ENCODE results near the gene MPST. TPM values are rescaled to one million over a fixed set of nuclear protein-coding genes. Genes with fewer than 3 reads are reported as not detected.
"Not testable (repeated sequence)": the region's sequence is repeated elsewhere in the genome, so short reads cannot be mapped to it uniquely, and the experiment has no call there.

MPST gene
- total and polyA plus RNA-seq, 8 donors = 41.4 to 63.1 (median 55.6) TPM

DNA sequence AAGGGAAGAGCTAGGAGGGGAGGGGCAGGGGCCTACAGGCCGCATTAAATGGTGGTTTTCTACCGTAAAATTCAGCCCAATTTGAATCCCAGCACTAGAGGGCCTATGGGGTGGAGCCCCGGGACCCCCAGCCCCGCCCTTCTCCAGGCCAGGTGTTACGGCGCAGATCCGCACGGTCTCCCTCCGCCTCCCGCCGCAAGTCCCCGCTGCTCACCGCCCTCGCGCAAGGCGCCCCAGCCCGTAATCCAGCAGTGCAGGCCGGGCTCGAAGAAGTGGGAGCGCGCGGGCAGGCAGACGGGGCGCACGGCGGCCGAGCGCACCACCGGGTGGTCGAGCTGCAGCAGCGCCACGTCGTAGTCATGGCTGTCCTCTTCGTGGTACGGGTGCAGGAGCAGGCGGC, 49.3 kb downstream of the MPST start:
- TF ChIP-seq, protein P1, sequence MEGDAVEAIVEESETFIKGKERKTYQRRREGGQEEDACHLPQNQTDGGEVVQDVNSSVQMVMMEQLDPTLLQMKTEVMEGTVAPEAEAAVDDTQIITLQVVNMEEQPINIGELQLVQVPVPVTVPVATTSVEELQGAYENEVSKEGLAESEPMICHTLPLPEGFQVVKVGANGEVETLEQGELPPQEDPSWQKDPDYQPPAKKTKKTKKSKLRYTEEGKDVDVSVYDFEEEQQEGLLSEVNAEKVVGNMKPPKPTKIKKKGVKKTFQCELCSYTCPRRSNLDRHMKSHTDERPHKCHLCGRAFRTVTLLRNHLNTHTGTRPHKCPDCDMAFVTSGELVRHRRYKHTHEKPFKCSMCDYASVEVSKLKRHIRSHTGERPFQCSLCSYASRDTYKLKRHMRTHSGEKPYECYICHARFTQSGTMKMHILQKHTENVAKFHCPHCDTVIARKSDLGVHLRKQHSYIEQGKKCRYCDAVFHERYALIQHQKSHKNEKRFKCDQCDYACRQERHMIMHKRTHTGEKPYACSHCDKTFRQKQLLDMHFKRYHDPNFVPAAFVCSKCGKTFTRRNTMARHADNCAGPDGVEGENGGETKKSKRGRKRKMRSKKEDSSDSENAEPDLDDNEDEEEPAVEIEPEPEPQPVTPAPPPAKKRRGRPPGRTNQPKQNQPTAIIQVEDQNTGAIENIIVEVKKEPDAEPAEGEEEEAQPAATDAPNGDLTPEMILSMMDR (IDR thresholded peaks at IDR 0.05) = no peak
- H3K27ac ChIP-seq = no peak overlapping the region
- no peak overlapping the region for H3K4me3 ChIP-seq

DNA sequence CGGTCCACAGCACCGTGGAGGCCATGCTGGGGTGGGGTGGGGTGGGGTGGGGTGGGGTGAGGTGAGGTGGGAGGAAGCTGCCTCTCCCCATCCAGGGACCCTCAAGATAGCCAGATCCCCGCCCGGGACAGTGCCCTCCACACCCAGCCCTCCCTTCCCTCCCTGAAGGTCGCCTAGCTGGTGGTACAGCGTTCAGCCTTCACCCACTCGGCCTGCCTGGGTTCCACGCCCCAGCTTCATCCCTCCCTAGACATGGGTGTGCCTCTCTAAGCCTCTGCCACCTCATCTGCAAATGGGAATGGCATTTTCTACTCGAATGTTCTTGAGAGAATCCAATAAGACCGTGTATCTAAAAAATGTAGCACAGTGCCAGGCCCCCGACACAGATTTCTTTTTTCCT, 49.8 kb downstream of the MPST start:
- Histone ChIP-seq H3K4me1 (no peaks in the 10 kb centered on the region), H3K36me3 (no peaks in the 10 kb centered on the region), H3K27me3 (peaks cover 11 to 50% of the 10 kb centered on the region in 2 donors), H3K9me3 (no peaks in the 10 kb centered on the region), H3K27ac (no peak overlapping the region), H3K4me3 (no peak overlapping the region)
- ATAC-seq (no peak), DNase-seq (peak in 1 of 4 donors; percentile 36)
- TF ChIP-seq, protein P1 (IDR thresholded peaks at IDR 0.05) = no peak
- intact Hi-C loops (cut with DNase I) = no loop called here

More for the DNA sequence above, 49.3 kb downstream of the MPST start:
- intact Hi-C loops (cut with DNase I) = no loop called here
- H3K27me3 ChIP-seq = peaks cover 11 to 45% of the 10 kb centered on the region in 2 donors
- no peaks in the 10 kb centered on the region for H3K4me1 ChIP-seq
- peak in 1 of 4 donors; percentile 80 for DNase-seq
- H3K36me3 ChIP-seq = no peaks in the 10 kb centered on the region
- ATAC-seq = no peak
- H3K9me3 ChIP-seq = no peaks in the 10 kb centered on the region

DNA sequence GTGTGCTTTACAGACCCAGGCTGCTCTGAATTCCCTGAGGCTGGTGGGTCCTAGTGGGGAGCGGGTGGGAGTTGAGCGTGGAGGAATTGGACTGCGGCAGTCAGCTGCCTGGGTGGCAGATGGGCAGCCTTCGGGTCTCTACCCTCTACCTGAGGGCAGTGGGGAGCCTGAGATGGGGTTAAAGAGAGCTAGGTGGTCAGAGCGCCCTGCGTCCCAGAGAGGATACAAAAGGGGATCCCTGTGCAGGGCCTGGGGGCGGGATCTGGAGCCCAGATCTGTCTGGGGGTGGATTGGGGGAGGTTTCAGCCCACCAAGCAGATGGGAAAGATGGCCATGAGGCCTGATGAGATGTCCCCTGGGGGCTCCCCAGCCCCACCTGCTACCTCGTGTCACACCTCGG, 50.2 kb downstream of the MPST start:
- Histone ChIP-seq H3K9me3 (no peaks in the 10 kb centered on the region), H3K4me3 (no peak overlapping the region), H3K27ac (no peak overlapping the region), H3K27me3 (peaks cover 11 to 54% of the 10 kb centered on the region in 2 donors), H3K36me3 (no peaks in the 10 kb centered on the region), H3K4me1 (no peaks in the 10 kb centered on the region)
- no peak for ATAC-seq
- intact Hi-C loops (cut with DNase I) = loop anchor here in 1 of 2 donors (10.0 kb wide), 1 partner anchor 135 kb away; no protein-coding TSS in a partner anchor
- peak in 1 of 4 donors; percentile 59 for DNase-seq
- TF ChIP-seq, protein P1 (IDR thresholded peaks at IDR 0.05) = no peak

DNA sequence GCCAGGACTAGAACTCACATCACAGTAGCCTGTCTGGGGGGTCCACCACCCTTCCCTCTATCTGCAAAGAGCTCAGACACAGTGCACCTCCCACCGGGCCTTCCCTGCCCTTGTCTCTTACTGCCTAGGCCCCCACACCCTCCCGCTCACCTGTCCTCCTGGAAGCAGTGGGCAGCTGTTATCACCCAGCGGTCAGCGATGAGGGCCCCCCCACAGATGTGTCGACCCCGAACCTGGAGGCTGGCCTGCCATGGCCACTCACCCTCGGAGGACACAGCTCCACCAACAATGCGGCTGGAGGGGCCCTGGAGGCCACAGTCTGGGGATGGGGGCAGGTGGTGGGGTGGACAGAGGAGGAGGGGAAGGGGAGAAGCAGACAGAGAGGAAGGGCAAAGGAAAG, 50.8 kb downstream of the MPST start:
- H3K9me3 ChIP-seq = no peaks in the 10 kb centered on the region
- no peak overlapping the region for H3K27ac ChIP-seq
- TF ChIP-seq, protein P1 (IDR thresholded peaks at IDR 0.05) = no peak
- intact Hi-C loops (cut with DNase I) = loop anchor here in 1 of 2 donors (10.0 kb wide), 1 partner anchor 134 kb away; no protein-coding TSS in a partner anchor
- no peak for ATAC-seq
- H3K36me3 ChIP-seq = no peaks in the 10 kb centered on the region
- DNase-seq = peak in 1 of 4 donors; percentile 59
- no peaks in the 10 kb centered on the region for H3K4me1 ChIP-seq
- no peak overlapping the region for H3K4me3 ChIP-seq
- H3K27me3 ChIP-seq = peaks cover 11 to 60% of the 10 kb centered on the region in 2 donors

DNA sequence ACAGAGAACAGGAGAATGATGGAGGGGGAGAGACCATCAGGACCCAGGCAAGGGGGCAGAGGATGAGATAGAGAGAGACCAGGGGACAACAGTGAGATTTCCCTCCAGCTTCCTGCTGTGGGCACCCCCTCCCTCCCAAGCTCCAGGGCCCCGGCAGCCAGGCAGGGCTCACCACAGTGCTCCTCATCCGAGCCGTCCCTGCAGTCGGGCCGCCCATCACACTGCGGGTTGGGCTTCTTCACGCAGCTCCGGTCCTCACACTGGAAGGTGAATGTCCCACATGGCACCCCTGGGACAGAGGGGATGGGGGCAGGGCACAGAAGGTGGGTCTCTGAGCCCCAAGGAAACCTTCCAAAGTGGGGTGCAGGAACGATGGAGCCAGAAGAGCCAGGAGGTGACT, 51.2 kb downstream of the MPST start:
- H3K4me1 ChIP-seq = no peaks in the 10 kb centered on the region
- intact Hi-C loops (cut with DNase I) = loop anchor here in 1 of 2 donors (10.0 kb wide), 1 partner anchor 134 kb away; no protein-coding TSS in a partner anchor
- H3K27me3 ChIP-seq = peaks cover 11 to 64% of the 10 kb centered on the region in 2 donors

DNA sequence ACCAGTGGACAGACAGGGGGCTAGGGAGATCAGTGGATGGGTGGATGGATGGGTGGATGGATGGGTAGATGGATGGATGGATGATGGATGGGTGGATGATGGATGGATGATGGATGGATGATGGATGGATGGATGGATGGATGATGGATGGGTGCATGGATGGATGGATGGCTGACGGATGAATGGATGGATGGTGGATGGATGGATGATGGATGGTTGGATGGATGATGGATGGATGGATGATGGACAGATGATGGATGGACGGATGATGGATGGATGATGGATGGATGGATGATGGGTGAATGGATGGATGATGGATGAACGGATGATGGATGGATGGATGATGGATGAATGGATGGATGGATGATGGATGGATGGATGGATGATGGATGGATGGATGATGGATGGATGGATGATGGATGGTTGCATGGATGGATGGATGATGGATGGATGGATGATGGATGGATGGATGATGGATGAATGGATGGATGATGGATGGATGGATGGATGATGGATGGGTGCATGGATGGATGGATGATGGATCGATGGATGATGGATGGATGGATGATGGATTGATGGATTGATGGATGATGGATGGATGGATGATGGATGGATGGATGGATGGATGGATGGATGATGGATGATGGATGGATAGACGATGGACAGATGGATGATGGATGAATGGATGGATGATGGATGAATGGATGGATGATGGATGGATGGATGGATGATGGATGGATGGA, 52.5 kb downstream of the MPST start:
- not testable (repeated sequence) for H3K27ac ChIP-seq, H3K4me3 ChIP-seq, H3K36me3 ChIP-seq, H3K9me3 ChIP-seq, ATAC-seq, DNase-seq, H3K4me1 ChIP-seq
- peaks cover 11 to 77% of the 10 kb centered on the region in 2 donors for H3K27me3 ChIP-seq
- intact Hi-C loops (cut with DNase I) = loop anchor here in 1 of 2 donors (10.0 kb wide), 1 partner anchor 133 kb away; no protein-coding TSS in a partner anchor

More for the DNA sequence above, 51.2 kb downstream of the MPST start:
- Histone ChIP-seq H3K27ac (no peak overlapping the region), H3K4me3 (no peak overlapping the region), H3K9me3 (no peaks in the 10 kb centered on the region), H3K36me3 (no peaks in the 10 kb centered on the region)
- DNase-seq (peak in 1 of 4 donors; percentile 59), ATAC-seq (no peak)
- TF ChIP-seq, protein P1 (IDR thresholded peaks at IDR 0.05) = no peak
